GM12878 (cell line): ENCODE measurements around the gene CCM2. TPM values are rescaled to one million over a fixed set of nuclear protein-coding genes. Genes with fewer than 3 reads are reported as not detected.

Source experiments
- ATAC-seq: fragments of 200-7000 bp; cut with Tn5 transposase; 3 replicates; pipeline ENCODE4 v1.9.1; 2020; ENCODE audit warnings: mild to moderate bottlenecking, moderate library complexity
- BruUV-seq: library from RNA; stranded (reverse); fragments of 400-500 nt; replicated peaks from 2 replicates; lab custom pipeline; 2021; lab: Mats Ljungman, UMichigan
- CTCF ChIA-PET: fragments of 300-600 bp; sonication (Branson Sonifier 250); formaldehyde crosslinking; extraction: SDS; loops from one replicate; lab custom pipeline; 2021; ENCODE audit warnings: inconsistent platforms; lab: Yijun Ruan, JAX
- POLR2A ChIA-PET: fragments of 350-600 bp; formaldehyde crosslinking; extraction: SDS; loops from one replicate; lab custom pipeline; 2021; ENCODE audit warnings: inconsistent platforms; lab: Charles Lee
- RAD21 ChIA-PET: fragments of 300-600 bp; sonication (Branson Sonifier 250); formaldehyde crosslinking; loops from one replicate; lab custom pipeline; 2023; ENCODE audit warnings: antibody characterized with exemption; ENCODE audit not compliant: unreplicated experiment; lab: Charles Lee
- SMC1A ChIA-PET: fragments of 300-600 bp; sonication (Branson Sonifier 250); formaldehyde crosslinking; loops from one replicate; lab custom pipeline; 2023; ENCODE audit not compliant: unreplicated experiment, uncharacterized antibody; lab: Charles Lee
- DNase-seq: peaks from one replicate; pipeline ENCODE4 v3.0.0-alpha.2; 2011; ENCODE audit warnings: low read depth, low spot score
- FAIRE-seq: peaks from 3 replicates; lab custom pipeline; 2011; peaks lifted over from hg19 to GRCh38; lab: Jason Lieb, UNC
- H2AFZ ChIP-seq: 2 replicates; pipeline ENCODE4 v1.6.0; 2011; ENCODE audit warnings: low read depth, low read length, control low read depth; ENCODE audit not compliant: control insufficient read depth
- H3K27ac ChIP-seq: 2 replicates; pipeline ENCODE4 v1.5.1; 2011; ENCODE audit warnings: control low read depth; ENCODE audit not compliant: control insufficient read depth, insufficient read depth
- H3K27me3 ChIP-seq, 2 experiments: replicated peaks in 1 of 2; 2 replicates each; pipeline versions ENCODE4 v1.6.0 to v1.6.1; 2011; ENCODE audit warnings: low read length in 1 of 2; ENCODE audit not compliant: control insufficient read depth in 2 of 2, insufficient read depth in 2 of 2
- H3K36me3 ChIP-seq, 2 experiments: 2 replicates each; pipeline ENCODE4 v1.5.1; 2011; ENCODE audit warnings: low read length in 1 of 2; ENCODE audit not compliant: control insufficient read depth in 2 of 2, insufficient read depth in 2 of 2
- H3K4me1 ChIP-seq: 2 replicates; pipeline ENCODE4 v1.6.1; 2011; ENCODE audit warnings: mild to moderate bottlenecking, low read length, moderate library complexity, mixed read lengths; ENCODE audit not compliant: control insufficient read depth, insufficient read depth
- H3K4me2 ChIP-seq: 2 replicates; pipeline ENCODE4 v1.6.0; 2011; ENCODE audit warnings: control low read depth; ENCODE audit not compliant: control insufficient read depth, insufficient read depth
- H3K4me3 ChIP-seq: fragments of 200-600 bp; sonication (generic); 2 replicates; pipeline ENCODE4 v1.5.1; 2016
- H3K79me2 ChIP-seq: 2 replicates; pipeline ENCODE4 v1.6.0; 2011; ENCODE audit warnings: low read length; ENCODE audit not compliant: control insufficient read depth, insufficient read depth
- H3K9ac ChIP-seq: 2 replicates; pipeline ENCODE4 v1.8.0; 2011; ENCODE audit warnings: low read length, control low read depth, mixed read lengths; ENCODE audit not compliant: control insufficient read depth, insufficient read depth
- H3K9me3 ChIP-seq: replicated peaks from 3 replicates; pipeline ENCODE4 v1.5.1; 2011; ENCODE audit warnings: mild to moderate bottlenecking, low read length; ENCODE audit not compliant: control insufficient read depth, insufficient read depth
- H4K20me1 ChIP-seq: 2 replicates; pipeline ENCODE4 v1.6.0; 2011; ENCODE audit not compliant: control insufficient read depth, insufficient read depth
- ATF2 ChIP-seq: IDR thresholded peaks from 2 replicates; pipeline ENCODE4 v1.6.1; 2012; ENCODE audit warnings: low read length, inconsistent platforms
- CBX5 ChIP-seq: sonication (generic); IDR thresholded peaks from 2 replicates; pipeline ENCODE4 v1.6.1; 2016; ENCODE audit warnings: low read depth, moderate library complexity, mild to moderate bottlenecking, inconsistent platforms
- CUX1 ChIP-seq: IDR thresholded peaks from 2 replicates; pipeline ENCODE4 v1.6.1; 2012; ENCODE audit warnings: improper control_type of control experiment, low read depth, low read length; ENCODE audit not compliant: insufficient replicate concordance
- EED ChIP-seq: sonication (generic); IDR thresholded peaks from 2 replicates; pipeline ENCODE4 v1.6.1; 2016; ENCODE audit warnings: antibody characterized with exemption, low read depth
- EZH2 ChIP-seq: IDR thresholded peaks from 2 replicates; pipeline ENCODE4 v1.6.1; 2012; ENCODE audit warnings: low read depth, mild to moderate bottlenecking, control low read depth, inconsistent platforms, low read length, borderline replicate concordance; ENCODE audit not compliant: control insufficient read depth
- HSF1 ChIP-seq: fragments of 150-350 bp; IDR thresholded peaks from 2 replicates; pipeline ENCODE4 v1.6.1; 2014; ENCODE audit warnings: mild to moderate bottlenecking, low read depth, low read length
- IKZF1 ChIP-seq: fragments of 450-650 bp; conservative IDR thresholded peaks from 2 replicates; pipeline ENCODE4 v1.6.1; 2017; ENCODE audit warnings: antibody characterized with exemption, mild to moderate bottlenecking
- IRF5 ChIP-seq: fragments of 450-650 bp; IDR thresholded peaks from 2 replicates; pipeline ENCODE4 v1.6.1; 2017; ENCODE audit warnings: borderline replicate concordance
- KDM1A ChIP-seq: fragments of 200-600 bp; sonication (generic); IDR thresholded peaks from 2 replicates; pipeline ENCODE4 v1.6.1; 2016; ENCODE audit warnings: borderline replicate concordance
- POLR2AphosphoS5 ChIP-seq: IDR thresholded peaks from 2 replicates; pipeline ENCODE4 v1.6.1; 2011; ENCODE audit warnings: mild to moderate bottlenecking, low read length, inconsistent platforms
- SRF ChIP-seq, 2 experiments: IDR thresholded peaks; 2 replicates each; pipeline ENCODE4 v1.6.1; 2011; ENCODE audit warnings: low read depth in 2 of 2, low read length in 2 of 2, mild to moderate bottlenecking in 1 of 2, moderate library complexity in 1 of 2
- SUZ12 ChIP-seq: fragments of 200-600 bp; sonication (generic); IDR thresholded peaks from one replicate; pipeline ENCODE4 v1.6.1; 2018; ENCODE audit warnings: antibody characterized with exemption, mild to moderate bottlenecking; ENCODE audit not compliant: unreplicated experiment
- ZNF24 ChIP-seq: fragments of 450-650 bp; IDR thresholded peaks from 2 replicates; pipeline ENCODE4 v1.6.1; 2017; ENCODE audit warnings: antibody characterized with exemption, mild to moderate bottlenecking
- WGBS: methylation state at CpG from one replicate; pipeline ENCODE4 v1.1.6; 2016; ENCODE audit warnings: low lambda C conversion rate; ENCODE audit not compliant: insufficient replicate concordance, insufficient coverage; ENCODE audit errors: missing lambda C conversion rate; 5-methylcytosine and 5-hydroxymethylcytosine counted together
- in situ Hi-C: fragments of 300-500 bp; cut with MboI; formaldehyde crosslinking; loops from 9 replicates; pipeline ENCODE4 v1.14.3; 2018; ENCODE audit warnings: mixed read lengths
- intact Hi-C: fragments of 100-400 bp; cut with micrococcal nuclease; formaldehyde crosslinking; loops from one replicate; pipeline ENCODE4 v1.14.2; 2022; ENCODE audit not compliant: unreplicated experiment
- polyA plus RNA-seq, 11 experiments: library from polyadenylated mRNA; depleted of rRNA in 4 of 11; unstranded in 6 of 11; stranded (reverse) in 5 of 11; fragments of >200 nt; fragmentation: Nextera tagmentation in 4 of 11; fragmentation: Illumina TruSeq in 1 of 11; extraction: Ambion mirVana in 4 of 11; extraction: Trizol in 1 of 11; gene quantifications; 1 replicate in 1 of 11; 2 replicates in 10 of 11; pipeline versions ENCODE4 v1.2.1 to v1.2.3, GENCODE V29; 2011 to 2016; ENCODE audit warnings: inconsistent platforms in 2 of 11, missing spikeins in 2 of 11, low read depth in 1 of 11
- total RNA-seq, 4 experiments: library from RNA; depleted of rRNA in 3 of 4; stranded (reverse); fragments of >200 nt in 3 of 4; fragmentation: Illumina TruSeq in 1 of 4; extraction: Trizol in 1 of 4; gene quantifications; 2 replicates each; pipeline versions ENCODE4 v1.2.1 to v1.2.3, GENCODE V29; 2013 to 2021

Gene CCM2
- total and polyA plus RNA-seq, 10 of the 15 experiments (the other 5 are each of a cell fraction or from before 2014, with no cell fraction given), result 1.00 to 82.3 (median 48.7) TPM

- SMC1A ChIA-PET, result no interaction called here
- CTCF ChIA-PET, result interaction anchor here (1.0 kb wide), 2 partner anchors 116 to 117 kb away, joined by 3 read pairs; no protein-coding TSS in a partner anchor
- Histone ChIP-seq H3K27me3 (peaks cover 2% of the 10 kb centered on the region in 2 experiments; a peak in 3 of 4 replicates), H3K27ac (no peak overlapping the region), H3K9me3 (no peaks in the 10 kb centered on the region), H4K20me1 (no peaks in the 10 kb centered on the region), H3K79me2 (no peaks in the 10 kb centered on the region), H3K4me3 (no peak overlapping the region; the same call in 1 of the 2 replicates), H3K4me1 (no peaks in the 10 kb centered on the region), H3K36me3 (no peaks in the 10 kb centered on the region), H3K4me2 (peak overlapping the region; percentile 30; the same call in 1 of the 2 replicates), H3K9ac (no peak overlapping the region), H2AFZ (no peak overlapping the region)
- DNase-seq (no peak), ATAC-seq (peak; percentile 63), FAIRE-seq (no peak)
- BruUV-seq, result no TSS peak
- WGBS, result 9% methylated on average over 22 of the region's 22 CpGs
- POLR2A ChIA-PET, result no interaction called here
- intact Hi-C loops, result no loop called here
- in situ Hi-C loops, result no loop called here
- RAD21 ChIA-PET, result no interaction called here
- TF ChIP-seq CUX1 (no peak), CBX5 (no peak), HSF1 (no peak), SUZ12 (no peak), ZNF24 (no peak), SRF (IDR thresholded peaks at IDR 0.05; ENCODE audit: low read depth in 2 of 2, low read length in 2 of 2) (no peak), EED (no peak), POLR2AphosphoS5 (no peak), EZH2 (no peak), IKZF1 (no peak), ATF2 (no peak), KDM1A (peak; percentile 98), IRF5 (no peak)
These were observed 89.4 kb downstream of the CCM2 start for GRCh38 chr7:45089341-45089891.
